ENCODE measurements around the gene FBLN5.
"Not testable (repeated sequence)": the region's sequence is repeated elsewhere in the genome, so short reads cannot be mapped to it uniquely, and the experiment has no call there.

Gene FBLN5

DNA sequence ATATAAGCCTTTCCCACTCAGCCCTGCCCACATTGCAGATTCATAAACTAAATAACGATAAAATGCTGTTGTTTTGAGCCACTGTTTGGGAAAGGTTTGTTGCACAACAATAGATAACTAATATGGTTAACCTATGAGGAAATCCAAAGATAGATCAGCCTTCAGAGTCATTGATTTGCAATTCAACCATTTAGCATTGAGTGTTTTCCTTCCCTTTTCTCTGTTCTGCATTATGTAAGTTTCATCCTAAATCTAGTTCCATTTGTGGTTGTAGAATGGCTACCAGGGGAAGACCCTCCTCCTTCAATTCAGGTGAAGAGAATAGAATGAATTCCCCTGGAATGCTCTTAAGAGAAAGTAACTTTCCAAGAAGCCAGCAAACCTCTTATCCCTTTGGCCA is 99.8 kb downstream of the FBLN5 start:
- H3K4me3 ChIP-seq (ENCODE audit: low read depth, low read length): no peak overlapping the region

DNA sequence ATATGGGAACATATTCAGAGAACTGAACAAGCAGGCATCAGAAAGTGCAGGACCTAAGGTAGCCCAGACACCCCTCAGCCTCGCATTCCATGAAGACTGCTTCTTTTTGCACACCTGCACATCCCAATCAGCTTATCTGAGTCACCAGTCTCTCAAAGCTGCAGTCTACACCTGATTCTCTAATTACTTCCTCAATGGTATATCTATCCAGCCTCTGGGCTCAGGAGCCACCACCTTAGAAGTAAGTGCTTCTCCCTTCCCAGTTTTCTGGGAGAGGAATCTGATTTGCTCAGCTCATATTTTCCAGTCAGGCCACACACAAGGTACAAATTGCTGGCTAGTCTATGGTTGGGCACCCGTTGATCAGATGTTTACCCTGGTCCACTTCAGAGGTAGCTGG is 101.8 kb downstream of the FBLN5 start:
- TF ChIP-seq, protein P1, sequence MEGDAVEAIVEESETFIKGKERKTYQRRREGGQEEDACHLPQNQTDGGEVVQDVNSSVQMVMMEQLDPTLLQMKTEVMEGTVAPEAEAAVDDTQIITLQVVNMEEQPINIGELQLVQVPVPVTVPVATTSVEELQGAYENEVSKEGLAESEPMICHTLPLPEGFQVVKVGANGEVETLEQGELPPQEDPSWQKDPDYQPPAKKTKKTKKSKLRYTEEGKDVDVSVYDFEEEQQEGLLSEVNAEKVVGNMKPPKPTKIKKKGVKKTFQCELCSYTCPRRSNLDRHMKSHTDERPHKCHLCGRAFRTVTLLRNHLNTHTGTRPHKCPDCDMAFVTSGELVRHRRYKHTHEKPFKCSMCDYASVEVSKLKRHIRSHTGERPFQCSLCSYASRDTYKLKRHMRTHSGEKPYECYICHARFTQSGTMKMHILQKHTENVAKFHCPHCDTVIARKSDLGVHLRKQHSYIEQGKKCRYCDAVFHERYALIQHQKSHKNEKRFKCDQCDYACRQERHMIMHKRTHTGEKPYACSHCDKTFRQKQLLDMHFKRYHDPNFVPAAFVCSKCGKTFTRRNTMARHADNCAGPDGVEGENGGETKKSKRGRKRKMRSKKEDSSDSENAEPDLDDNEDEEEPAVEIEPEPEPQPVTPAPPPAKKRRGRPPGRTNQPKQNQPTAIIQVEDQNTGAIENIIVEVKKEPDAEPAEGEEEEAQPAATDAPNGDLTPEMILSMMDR (IDR thresholded peaks at IDR 0.05; ENCODE audit: low read depth, low read length): no peak

More for the DNA sequence above, 99.8 kb downstream of the FBLN5 start:
- TF ChIP-seq, protein P1 (IDR thresholded peaks at IDR 0.05; ENCODE audit: low read depth, low read length): no peak

DNA sequence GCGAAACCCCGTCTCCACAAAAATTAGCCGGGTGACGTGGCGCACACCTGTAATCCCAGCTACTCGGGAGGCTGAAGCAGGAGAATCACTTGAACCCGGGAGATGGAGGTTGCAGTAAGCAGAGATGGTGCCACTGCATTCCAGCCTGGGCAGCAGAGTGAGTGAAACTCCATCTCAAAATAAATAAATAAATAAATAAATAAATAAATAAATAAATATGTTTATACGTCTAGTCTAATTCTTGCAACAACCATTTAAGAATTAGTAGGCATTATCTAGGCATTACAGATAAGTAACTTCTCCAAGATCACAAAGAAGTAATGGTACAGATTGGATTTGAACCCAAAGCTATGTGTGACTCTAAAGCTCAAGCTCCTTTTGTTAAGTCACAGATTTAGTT is 102.4 kb downstream of the FBLN5 start:
- H3K4me3 ChIP-seq (ENCODE audit: low read depth, low read length): not testable (repeated sequence)

More for the DNA sequence above, 101.8 kb downstream of the FBLN5 start:
- H3K4me3 ChIP-seq (ENCODE audit: low read depth, low read length): no peak overlapping the region

DNA sequence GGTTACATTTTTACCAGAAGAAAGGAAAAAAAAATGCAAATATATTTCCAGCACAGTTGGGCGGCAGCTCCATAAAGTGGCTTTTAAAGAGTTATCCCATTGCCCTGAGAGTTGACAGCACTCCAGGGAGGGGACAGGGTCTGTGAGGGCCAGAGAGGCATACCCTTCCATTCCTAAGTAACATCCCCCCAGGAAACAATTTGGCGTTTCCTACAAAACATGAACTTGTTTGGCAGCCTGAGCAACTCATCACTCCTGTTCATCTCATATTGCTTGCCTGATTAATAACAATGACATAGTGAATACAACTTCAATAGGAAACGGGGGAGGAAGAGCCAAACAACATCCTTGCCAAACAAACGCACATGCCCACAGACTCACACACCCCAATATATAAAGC is 103.5 kb downstream of the FBLN5 start:
- no peak overlapping the region for H3K4me3 ChIP-seq (ENCODE audit: low read depth, low read length)
- TF ChIP-seq, protein P1 (IDR thresholded peaks at IDR 0.05; ENCODE audit: low read depth, low read length): no peak

DNA sequence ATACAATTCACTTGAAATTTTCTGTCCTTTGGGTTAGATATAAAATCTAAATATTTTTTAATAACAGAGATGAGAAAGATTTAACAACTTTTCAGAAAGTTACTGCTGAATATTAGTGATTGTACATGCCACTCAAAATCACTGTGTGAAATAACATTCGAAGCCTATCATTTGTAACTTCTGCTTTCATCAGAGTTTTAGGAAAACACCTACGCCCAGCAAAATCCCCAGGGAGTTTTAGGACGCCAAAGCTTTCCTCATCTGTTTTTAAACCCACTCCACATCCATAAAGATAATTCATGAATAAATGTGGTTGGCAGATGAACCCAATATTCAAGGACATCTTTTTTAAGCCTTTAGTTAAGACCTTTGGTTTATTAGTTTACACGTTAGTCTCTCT is 104.1 kb downstream of the FBLN5 start:
- TF ChIP-seq, protein P1 (IDR thresholded peaks at IDR 0.05; ENCODE audit: low read depth, low read length): no peak
- H3K4me3 ChIP-seq (ENCODE audit: low read depth, low read length): no peak overlapping the region

DNA sequence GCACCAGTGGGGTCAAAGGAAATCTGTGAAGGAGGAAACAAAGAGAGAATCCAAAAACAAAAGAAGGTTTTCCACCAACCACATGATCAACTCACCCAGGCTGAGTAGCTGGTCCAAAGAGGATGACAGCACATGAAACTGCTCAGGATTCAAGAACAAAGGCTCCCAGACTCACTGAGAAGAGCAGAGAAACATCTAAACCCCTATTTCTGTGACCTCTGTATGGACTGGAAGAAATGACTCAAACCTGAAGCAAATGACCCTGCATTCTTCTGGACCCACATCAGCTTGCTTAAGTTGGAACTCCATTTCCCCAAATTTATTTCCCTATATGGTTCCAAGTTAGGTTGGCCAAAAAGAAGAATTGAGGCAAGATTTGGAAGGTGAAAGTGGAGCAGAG is 106.4 kb downstream of the FBLN5 start:
- H3K4me3 ChIP-seq (ENCODE audit: low read depth, low read length): no peak overlapping the region
- TF ChIP-seq, protein P1 (IDR thresholded peaks at IDR 0.05; ENCODE audit: low read depth, low read length): no peak

DNA sequence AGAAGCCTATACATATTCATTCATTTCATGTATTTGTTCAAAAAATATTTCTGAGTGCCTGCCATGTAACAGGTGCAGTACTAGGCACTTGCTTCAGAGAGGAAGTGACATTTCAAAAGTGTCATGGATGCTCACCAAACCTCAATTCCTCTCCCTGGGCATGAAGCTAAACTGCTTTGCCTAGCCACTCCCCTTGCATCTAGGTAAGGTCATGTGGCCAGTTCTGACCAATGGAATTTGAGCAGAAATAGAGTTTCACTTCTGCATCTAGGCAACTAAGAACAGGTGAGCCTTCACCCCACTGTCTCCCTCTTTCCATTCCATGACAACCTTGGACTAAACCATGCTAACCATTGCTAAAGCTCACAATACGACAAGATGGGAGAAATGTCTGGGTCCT is 107.7 kb downstream of the FBLN5 start:
- TF ChIP-seq, protein P1 (IDR thresholded peaks at IDR 0.05; ENCODE audit: low read depth, low read length): no peak
- H3K4me3 ChIP-seq (ENCODE audit: low read depth, low read length): no peak overlapping the region

DNA sequence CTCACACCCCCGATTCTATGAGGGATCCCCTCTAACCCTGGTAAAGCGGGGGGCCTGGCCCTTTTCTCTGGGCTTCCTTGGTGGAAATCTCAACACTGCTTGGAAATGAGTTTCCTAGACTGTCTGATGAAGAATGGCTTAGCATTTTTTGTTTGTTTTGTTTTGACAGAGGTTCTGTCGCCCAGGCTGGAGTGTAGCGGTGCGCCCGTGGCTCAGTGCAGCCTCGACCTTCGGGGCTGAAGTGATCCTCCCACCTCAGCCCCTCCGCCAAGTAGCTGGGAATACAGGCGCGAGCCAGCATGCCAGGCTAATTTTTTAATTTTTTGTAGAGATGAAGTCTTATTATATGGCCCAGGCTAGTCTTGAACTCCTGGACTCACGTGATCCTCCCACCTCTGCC is 110.4 kb downstream of the FBLN5 start:
- H3K4me3 ChIP-seq (ENCODE audit: low read depth, low read length): no peak overlapping the region

More for the DNA sequence above, 110.4 kb downstream of the FBLN5 start:
- TF ChIP-seq, protein P1 (IDR thresholded peaks at IDR 0.05; ENCODE audit: low read depth, low read length): no peak
